Measurements from ENCODE around the gene HOXB3.
"Not testable (repeated sequence)": the region's sequence is repeated elsewhere in the genome, so short reads cannot be mapped to it uniquely, and the experiment has no call there.

The HOXB3 gene

DNA sequence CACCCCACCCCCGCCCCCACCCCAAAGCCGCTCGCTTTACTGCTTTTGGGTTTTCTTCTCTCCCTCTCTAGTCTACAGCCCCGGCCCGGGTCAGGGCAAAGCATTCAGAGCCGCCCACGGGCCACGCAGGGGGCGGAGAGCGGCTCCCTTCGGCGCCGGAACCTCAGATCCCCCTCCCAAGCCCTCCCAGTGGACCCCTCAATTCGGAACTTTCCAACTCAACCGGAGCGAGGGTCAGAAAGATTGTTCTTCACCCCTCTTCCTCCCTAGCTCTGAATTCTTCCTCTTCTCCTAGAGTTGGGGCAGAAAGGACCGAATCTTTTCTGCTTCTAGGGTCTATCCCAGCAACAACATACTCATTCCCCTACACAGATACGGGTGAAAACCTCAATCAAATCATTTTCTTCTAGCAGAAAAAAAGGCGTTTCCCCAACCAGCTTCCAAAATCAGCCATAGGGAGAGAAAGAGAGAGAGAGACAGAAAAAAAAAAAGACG is 46.1 kb downstream of the HOXB3 start:
- peak; percentile 73 for DNase-seq

DNA sequence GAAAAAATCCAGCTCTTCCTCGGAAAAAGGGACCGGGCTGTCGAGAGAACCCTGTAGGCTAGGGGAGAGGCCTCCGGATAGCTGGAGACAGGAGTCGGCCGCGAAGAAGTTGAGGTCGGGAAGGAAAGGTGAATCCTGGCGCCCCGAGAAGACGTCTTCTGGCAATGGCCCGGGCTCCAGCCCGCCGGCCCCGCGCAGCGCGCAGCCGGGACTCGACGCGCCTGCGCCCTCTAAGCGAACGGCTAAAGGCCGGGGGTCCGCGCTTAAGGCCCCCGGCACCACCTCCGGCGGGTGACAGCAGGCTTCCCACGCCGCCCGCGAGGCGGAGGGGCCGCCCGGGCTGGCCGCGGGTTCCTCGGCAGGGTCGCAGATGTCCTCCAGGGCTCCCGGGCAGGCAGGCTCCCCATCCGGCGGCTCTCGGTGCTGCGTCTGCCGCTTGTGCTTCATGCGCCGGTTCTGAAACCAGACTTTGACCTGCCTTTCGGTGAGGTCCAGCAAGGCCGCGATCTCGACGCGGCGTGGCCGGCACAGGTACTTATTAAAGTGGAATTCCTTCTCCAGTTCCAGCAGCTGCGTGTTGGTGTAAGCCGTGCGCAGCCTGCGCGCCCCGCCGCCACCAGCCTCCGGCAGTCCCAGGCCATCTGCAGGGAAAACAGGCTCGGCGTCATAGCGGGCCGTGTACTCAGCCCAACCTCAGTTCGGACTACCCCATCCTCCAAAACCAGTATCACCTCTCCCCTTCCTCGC is 46.8 kb downstream of the HOXB3 start:
- peak; percentile 57 for DNase-seq

DNA sequence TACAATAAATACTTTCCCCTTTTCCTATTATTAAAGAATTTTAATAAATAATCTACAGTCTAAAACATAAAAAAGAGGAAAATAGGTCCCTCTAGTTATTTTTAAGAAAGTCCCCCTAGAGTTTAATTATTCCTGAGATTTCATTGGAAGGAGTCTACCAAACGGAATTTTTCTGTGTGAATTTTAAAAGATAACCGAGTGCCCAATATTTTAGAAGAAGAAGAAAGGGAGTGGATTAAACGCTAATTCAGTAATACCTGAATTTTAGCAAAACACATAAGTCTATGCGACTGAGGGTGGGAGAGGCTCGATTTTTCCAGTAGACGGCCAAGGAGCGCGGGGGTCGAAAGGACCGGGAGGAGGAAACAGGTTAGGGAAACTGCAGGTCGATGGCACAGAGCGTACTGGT is 47.3 kb downstream of the HOXB3 start:
- DNase-seq: no peak

DNA sequence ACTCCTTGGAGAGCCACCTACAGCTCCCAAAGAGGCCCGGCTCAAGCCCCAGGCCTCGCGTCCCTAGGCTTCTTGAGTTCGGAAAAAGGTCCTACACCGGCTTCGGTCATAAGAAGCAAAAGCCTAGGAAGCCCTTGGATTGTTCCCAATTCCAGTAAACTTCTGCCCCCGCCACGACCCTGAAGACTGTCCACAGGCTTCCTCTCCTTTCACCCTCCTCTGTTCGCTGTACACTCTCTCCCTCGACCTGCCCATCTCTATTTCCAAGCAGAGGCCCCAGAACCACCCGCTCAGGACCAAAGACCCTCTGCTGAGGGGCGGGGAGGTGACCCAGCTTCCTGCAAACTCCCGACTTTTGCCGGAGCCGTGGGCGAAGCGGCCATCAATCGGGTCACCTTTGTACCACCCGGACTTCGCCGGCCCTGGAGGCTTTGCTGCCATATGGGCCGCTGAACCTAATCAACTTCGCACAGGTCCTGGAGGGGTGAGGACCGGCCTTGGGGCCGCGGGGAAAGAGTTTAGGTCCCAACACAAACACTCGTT is 47.9 kb downstream of the HOXB3 start:
- no peak for DNase-seq

DNA sequence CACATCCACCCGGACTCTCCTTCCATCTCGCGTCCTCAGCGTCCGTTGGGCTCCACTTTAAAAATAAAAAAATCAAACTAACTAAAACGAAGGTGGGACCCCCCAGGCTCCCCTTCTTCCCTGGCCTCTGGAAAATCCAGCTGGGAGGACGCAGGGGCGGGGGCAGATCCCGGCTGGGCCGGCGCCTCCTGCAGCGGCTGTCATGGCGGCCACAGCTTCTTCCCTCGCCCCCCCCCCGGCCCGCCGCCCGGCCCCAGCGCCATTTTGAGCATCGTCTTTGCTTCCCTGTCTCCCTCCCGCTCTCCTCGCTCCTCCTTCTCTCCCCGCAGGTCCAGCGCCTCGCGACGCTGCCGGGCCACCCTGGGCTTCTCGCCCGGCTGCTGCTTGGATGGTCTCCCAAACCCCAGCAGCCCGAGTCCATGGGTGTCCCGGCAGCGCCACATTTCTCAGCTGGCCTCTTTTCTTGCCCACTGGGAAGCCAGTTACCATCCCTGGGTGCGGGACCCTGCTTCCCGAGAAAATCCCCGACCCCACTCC is 48.4 kb downstream of the HOXB3 start:
- peak; percentile 88 for DNase-seq

DNA sequence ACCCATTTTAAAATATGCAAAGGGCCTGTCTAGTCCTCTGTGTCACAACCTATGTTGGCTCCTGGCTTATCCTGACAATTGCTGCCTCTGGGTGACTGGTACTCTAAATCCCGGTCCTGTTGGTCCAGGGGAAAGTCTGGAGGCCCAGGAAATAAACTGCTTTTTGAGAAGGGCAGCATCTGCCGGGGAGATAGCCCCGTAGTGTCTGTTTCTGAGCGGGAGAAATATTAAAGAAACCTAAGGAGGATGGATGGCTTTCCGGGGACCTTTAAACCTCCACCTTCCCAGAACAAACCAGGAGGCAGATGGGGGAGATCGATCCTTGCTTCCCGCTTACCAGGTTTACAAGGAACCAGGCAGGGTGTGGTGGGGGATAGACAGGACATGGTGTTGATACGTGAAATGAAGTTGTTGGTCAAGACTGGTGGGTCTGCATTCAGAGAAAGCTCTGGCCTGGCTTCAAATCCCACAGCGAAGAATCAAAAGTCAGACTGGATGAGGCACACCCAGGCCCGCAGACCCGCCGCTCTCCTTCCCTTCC is 48.9 kb downstream of the HOXB3 start:
- DNase-seq: no peak

DNA sequence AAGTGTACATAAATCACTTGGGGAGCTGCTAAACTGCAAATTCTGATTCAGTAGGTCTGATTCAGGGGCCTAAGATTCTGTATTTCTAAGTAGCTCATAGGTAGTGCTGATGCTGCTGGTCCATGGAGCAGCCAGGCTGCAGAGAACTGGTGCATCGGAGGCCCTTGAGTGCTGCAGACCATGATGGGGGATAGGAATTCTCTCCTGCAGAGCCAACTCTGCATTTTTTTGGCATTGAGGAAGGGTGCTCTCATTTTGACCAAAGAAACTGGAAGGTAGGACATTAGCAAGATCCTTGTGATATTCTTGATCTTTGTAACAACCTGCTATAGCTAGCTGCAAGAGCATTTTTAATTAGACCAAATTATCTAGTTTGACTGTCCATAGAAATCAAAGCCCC is 49.8 kb downstream of the HOXB3 start:
- no peak for DNase-seq

DNA sequence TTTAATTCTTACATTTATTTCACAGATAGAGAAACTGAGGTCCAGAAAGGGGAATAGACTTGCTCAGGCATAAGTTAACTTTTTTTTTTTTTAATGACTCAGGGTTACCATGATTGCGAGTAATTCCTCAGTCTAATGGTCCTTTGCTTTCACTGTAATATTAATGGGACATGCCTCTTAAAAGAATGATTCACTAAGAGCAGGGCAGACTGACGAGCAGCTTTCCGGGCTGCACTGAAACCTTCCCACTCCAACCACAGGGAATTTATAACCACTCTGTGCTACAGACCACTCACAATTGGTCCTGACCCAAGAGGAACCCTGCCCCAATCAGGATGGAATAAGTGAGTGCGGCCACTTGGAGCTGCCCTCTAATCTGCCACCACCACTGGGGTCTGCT is 50.9 kb downstream of the HOXB3 start:
- DNase-seq: no peak

DNA sequence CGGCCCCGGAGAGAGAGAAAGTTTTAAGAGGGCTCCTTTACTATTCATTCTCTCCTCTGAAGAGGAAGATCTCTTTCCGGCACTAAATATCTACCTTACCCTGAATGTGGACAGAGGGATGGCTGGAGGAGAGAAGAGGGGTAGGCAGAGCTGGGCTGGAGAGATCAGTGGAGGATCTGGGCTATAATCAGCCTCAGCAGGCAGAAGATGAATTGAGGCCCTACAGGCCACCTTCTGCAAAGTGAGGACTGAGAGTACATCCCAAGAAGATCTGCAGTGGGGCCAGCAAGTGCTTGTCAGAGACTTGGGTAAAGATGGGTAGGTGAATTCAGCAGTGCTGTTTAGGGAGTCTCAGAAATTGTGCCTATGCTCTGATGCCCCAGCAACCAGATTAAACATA is 52.7 kb downstream of the HOXB3 start:
- DNase-seq: no peak

DNA sequence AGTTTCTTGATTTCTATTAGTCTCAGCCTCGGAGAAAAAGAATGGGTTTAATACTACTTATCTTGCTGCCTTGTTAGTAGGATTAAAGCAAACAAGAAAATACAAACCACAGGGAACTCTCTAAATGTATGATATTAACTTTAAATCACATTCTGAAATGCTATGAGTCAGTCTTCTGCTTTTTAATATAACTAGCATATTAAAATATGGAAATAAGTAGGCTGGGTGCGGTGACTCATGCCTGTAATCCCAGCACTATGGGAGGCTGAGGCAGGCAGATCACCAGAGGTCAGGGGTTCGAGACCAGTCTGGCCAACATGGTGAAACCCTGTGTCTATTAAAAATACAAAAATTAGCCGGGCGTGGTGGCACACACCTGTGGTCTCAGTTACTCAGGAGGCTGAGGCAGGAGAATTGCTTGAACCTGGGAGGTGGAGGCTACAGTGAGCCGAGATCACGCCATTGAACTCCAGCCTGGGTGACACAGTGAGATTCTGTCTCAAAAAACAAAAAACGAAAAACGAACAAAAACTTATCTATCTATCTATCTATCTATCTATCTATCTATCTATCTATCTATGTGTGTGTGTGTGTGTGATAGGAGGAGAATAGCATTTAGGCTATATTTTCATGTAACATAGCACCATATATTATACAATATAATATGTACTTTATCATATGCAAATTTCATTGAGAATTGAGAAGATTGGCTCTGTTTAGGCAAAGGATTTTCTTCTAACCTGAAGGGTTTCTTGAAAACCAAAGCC is 54.1 kb downstream of the HOXB3 start:
- DNase-seq: not testable (repeated sequence)

DNA sequence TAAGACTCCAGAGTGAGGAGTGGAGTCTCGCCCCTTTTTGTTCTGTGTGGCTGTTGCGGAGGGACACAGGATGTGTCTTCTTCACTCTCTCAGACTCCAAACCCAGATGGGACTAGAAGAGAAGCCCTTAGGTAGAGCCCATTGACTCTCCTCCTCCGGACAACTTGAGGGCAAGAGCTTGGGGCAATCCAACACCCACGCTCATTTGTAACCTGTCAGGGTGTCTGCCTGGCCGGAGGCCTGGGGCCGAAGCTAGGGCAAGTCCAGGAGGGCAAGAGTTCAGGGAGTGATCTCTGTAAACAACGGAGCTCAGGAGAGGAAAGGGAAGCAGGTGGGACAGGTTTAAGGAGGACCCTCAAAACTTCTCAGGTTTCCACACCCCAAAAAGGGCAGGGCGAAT is 57.8 kb downstream of the HOXB3 start:
- DNase-seq: no peak

DNA sequence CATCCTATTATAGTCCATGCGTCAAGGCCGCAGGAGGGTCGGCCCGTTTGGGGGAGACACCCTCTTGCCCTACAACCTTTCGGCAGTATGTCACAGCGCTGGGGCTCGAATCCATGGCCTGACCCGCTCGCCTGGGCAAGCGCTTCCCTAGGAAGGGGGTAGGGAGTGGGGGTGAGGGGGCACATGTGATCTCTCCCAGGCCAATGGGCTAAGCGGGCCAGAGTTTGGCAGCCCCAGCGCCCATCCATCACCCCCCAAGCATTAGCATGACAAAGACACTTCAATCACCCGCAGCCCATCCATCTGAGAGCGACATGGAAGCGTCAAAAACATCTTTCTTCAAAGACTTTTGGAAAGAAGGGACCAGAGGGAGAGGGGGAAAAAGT is 59.2 kb downstream of the HOXB3 start, which contains the start of gene HOXB1:
Gene HOXB1 (minus strand): TSS at position 125 of the 386 bp plus-strand sequence. CDS start 107 bp downstream, at position 18.
- no peak for DNase-seq

DNA sequence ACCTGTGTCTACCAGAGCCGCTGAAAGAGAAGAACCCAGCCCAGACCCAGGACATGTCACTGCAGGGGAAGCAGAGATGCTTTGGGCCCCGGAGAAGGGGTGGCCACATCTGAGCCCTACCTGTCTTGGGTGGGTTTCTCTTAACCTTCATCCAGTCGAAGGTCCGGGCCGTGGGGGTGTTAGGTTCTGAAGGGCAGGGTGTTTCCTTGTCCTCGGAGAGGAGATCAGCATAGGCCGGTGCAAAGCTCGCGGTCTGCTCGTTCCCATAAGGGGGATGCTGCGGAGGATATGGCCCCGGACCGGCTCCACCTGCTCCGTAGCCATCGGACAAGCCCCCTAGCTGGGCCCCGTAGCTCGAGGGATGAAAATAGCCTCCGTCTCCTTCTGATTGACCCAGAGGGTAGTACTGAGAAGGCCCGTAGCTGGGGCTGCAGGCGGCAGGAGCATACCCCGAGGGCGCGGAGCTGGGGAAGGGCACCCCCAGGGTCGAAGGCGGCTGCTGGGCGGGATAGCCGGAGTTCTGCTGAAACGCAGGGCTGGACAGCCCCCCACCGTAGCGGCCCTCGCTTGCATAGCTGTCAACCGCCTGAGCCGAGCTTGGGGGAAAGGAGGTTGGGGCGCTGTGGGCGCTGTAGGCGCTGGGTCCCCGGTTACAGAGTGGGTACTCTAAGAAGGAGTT is 59.7 kb downstream of the HOXB3 start:
- no peak for DNase-seq

DNA sequence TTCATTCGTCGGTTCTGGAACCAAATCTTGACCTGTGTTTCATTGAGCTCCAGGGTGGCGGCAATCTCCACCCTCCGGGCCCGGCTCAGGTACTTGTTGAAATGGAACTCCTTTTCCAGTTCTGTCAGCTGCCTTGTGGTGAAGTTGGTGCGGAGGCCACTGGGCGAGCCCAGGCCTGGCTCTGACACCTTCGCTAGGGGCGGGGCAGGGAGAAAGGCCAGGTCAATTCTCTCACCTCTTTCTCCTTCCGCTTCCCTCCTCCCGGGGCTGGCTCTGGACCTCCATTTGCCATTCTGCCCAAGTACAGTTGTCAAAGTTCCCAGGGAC is 60.4 kb downstream of the HOXB3 start:
- no peak for DNase-seq

DNA sequence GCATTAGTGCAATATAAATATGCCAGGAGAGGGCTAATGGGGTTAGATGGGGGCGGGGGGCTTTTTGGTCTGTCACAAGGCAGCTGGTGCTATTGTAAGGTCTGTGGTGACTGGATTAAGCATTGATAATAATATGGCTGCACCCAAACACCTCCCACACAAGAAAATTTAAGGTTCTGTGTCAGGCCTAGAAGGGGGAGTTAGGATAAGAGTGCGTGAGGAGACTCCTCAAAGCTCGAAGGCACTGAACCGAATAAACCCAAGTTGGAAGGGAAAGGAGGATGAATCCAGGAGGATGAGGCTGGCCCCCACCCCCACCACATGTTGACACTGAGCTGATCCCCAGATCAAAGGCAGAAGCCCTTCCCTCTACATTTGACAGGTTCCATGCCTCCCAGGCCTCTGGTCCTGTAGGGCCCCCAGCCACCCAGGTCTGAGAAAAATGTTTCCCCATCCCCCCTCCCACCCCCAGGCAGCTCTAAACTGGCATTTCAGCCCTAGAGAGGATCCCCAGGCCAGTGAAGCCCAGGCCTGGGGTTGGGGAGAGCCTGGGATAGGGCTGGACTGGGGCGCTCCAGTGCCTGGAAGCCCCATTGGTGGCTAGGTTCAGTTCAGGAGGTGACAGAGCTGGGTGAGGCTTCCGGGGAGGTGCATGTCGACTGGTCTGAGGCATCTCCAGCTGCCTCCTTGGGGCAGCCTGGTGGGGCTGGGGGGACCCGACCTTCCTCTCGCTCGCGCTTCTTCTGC is 60.9 kb downstream of the HOXB3 start:
- no peak for DNase-seq

DNA sequence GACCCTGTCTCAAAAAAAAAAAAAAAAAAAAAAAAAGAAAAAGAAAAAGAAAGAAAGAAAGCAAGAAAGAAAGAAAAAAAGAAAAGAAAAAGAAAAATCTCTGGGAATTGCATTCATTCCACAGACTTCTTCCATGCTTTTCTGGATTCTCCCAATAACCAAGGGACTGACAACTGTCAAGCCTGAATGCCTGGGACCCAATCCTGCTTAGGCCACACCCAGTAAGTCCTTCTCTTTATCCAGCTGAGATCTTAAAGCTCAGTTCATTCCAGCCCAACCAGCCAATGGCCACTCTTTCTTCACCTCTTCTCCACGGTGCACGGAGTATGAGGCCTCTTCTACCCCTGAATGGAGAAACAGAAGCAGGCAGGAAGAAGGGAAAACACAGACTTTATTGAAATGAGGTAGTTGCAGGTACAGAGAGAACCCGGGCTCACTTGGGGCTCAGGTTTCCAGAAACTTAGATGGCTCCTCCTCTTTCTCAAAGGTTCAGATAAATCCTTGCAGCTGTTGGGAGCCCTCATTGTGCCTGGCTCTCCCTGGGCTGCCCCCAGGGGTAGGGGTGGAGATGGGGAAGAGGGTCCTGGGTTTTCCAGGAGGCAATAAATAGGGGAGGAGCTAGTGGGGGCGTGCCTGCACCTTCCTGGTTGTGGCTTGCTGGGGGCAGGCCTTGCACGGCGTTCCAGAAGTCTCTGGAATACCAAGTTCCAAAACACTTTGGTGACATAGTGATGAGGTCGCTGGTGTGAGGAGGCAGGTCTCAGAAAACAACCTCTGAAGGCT is 61.7 kb downstream of the HOXB3 start:
- no peak for DNase-seq

DNA sequence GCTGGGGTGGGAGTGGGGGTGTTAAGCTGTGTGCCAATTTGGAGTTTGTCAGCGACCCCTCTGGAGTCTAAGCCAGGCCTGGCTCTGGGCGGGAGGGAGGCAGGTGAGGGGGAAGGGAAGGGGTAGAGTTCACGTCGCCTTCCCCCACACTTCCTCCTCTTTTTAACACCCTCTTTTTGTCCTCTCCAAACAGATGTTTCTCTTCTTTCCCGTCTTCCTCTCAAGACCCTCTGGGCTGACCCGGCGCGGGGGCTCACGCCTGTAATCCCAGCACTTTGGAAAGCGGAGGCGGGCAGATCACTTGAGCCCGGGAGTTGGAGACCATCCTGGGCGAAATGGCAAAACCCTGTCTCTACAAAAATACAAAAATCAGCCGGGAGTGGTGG is 62.5 kb downstream of the HOXB3 start:
- no peak for DNase-seq

DNA sequence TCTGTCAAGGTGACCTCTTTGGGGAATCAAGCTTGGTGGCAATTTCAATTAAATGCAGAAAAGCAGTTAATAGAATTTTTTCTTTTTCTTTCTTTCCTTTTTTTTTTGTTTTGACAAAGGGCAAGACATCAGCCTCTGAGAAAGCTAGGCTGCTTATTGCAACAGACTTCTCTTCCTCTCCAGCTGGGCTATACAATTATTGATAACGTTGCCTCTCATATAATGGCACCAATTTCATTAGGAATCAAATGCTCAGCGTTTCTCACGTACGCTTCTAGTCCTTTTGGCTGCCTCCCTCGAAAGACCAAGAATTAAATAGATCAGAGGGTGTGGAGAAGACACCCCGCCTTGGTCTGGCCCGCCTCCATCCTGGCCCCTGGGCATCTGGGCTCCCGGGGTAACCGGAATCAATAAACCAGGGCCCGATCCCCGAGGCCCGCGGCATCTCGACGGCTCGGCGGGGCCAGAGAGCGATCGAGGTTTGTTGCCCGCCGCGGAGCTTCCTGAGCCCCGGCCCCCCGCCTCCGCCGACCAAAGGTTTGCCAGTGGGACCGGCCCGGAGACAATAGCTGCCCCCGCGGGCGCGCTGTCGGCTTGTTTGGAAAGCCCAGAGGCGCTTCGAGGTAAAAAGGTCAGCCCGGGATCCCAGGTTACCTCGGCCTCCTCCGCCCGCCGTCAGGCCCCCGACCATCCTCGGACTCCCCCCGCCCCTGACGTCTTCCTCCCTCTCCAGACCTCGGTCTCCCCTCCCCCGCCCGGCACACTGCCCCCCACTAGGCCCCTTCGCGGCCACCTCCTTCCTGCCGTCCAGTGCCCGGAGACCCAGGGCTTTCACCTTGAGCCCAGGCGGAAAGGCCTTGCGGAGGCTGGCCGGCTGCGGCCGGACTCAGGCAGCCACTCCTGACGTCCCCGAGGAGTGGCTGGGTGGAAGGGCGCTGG is 63.2 kb downstream of the HOXB3 start:
- DNase-seq: no peak

DNA sequence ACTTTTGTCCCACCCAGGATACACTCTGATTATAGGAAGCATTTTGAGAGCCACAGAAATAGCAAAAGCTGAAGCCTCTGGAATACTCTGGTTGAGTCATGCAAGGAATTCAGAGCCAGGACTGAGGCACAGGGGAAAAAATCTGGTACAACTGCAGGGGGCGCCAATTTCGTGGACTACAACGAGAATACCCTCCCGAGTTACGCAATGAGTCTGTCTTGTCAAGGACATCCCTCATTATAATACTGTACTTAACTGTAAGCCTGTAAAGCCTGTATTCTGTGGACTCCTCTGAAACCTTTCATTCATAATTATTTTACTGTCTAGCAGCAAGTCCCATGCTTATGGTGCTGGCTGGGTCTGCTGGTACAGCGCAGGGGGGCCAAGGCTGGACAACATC is 67.0 kb downstream of the HOXB3 start:
- DNase-seq: peak; percentile 34

DNA sequence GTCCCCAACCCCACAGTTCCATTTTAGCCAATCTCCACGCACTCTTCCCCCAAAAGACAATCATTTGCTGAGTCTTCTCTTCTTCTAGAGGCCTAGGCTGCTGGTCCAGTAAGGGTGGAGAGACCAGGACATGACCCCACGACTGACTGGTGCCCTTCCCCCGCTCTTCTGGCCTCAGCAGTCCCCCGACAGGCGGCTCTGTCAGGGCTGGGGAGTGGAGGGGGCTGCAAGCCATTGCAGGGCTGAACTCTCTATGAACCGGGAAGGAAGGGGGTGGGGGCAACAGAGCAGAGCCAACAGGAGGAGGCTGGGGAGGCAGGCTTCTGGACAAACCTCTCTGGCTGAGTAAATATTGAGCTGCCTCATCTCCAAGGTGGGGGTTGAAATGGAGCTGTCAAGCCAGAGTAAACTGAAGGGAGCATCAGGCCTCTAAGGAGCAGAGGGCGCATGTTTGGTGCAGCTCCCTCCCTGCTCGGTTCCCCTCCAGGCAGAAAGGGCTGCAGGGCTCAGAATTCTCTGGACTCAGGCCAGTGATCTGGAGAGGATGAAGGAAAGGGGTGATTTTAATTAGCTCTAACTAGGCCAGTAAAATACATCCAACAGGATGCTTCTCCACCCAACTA is 67.9 kb downstream of the HOXB3 start:
- peak; percentile 77 for DNase-seq

Measured in right hindlimb (tissue), 1 donor.